PC-9 (cell line): ENCODE measurements around the gene PDE4D. TPM values are rescaled to one million over a fixed set of nuclear protein-coding genes. Genes with fewer than 3 reads are reported as not detected.

Experiments used
- BruUV-seq: library from RNA; stranded (reverse); fragments of 400-500 nt; replicated peaks from 2 replicates; lab custom pipeline; 2021; lab: Mats Ljungman, UMichigan
- CTCF ChIA-PET: fragments of 300-600 bp; sonication (Branson Sonifier 250); formaldehyde crosslinking; loops from one replicate; lab custom pipeline; 2022; ENCODE audit warnings: antibody characterized with exemption; lab: Charles Lee
- POLR2A ChIA-PET: fragments of 300-600 bp; sonication (Branson Sonifier 250); formaldehyde crosslinking; loops from one replicate; lab custom pipeline; 2022; ENCODE audit warnings: antibody characterized with exemption; ENCODE audit not compliant: unreplicated experiment; lab: Charles Lee
- DNase-seq, 2 experiments: peaks; one replicate each; pipeline versions ENCODE4 v3.0.0 to v3.0.0-alpha.2; 2015 to 2022; ENCODE audit warnings: mixed read lengths in 1 of 2
- H2AFZ ChIP-seq: fragments of 200-600 bp; sonication (generic); 2 replicates; pipeline ENCODE4 v1.8.1; 2017; ENCODE audit warnings: antibody characterized with exemption
- H3F3A ChIP-seq: fragments of 200-600 bp; sonication (generic); 2 replicates; pipeline ENCODE4 v1.8.1; 2017; ENCODE audit warnings: antibody characterized with exemption, mild to moderate bottlenecking, low read depth; ENCODE audit not compliant: insufficient read depth
- H3K27ac ChIP-seq: fragments of 200-600 bp; sonication (generic); 2 replicates; pipeline ENCODE4 v1.6.1; 2016; ENCODE audit warnings: mixed run types
- H3K27me3 ChIP-seq: fragments of 200-600 bp; sonication (generic); 2 replicates; pipeline ENCODE4 v1.6.1; 2016; ENCODE audit warnings: low read depth, mixed run types; ENCODE audit not compliant: insufficient read depth
- H3K36me3 ChIP-seq: fragments of 200-600 bp; sonication (generic); 2 replicates; pipeline ENCODE4 v1.6.1; 2016; ENCODE audit warnings: low read depth, mixed run types
- H3K4me1 ChIP-seq: fragments of 200-600 bp; sonication (generic); replicated peaks from 2 replicates; pipeline ENCODE4 v1.6.1; 2016; ENCODE audit warnings: mixed run types; ENCODE audit not compliant: insufficient read depth
- H3K4me2 ChIP-seq: fragments of 200-600 bp; sonication (generic); 2 replicates; pipeline ENCODE4 v1.6.1; 2017; ENCODE audit warnings: mixed run types
- H3K4me3 ChIP-seq: fragments of 200-600 bp; sonication (generic); 2 replicates; pipeline ENCODE4 v1.6.1; 2016; ENCODE audit warnings: mixed run types
- H3K79me2 ChIP-seq: fragments of 200-600 bp; sonication (generic); 2 replicates; pipeline ENCODE4 v1.6.1; 2017; ENCODE audit warnings: low read depth, mixed run types
- H3K9me2 ChIP-seq: fragments of 200-600 bp; sonication (generic); 2 replicates; pipeline ENCODE4 v1.8.1; 2017; ENCODE audit warnings: mild to moderate bottlenecking; ENCODE audit not compliant: insufficient read depth
- H3K9me3 ChIP-seq: fragments of 200-600 bp; sonication (generic); 2 replicates; pipeline ENCODE4 v1.8.1; 2016; ENCODE audit warnings: low read depth; ENCODE audit not compliant: insufficient read depth
- H4K20me1 ChIP-seq: fragments of 200-600 bp; sonication (generic); 2 replicates; pipeline ENCODE4 v1.8.1; 2017; ENCODE audit not compliant: insufficient read depth
- CTCF ChIP-seq: fragments of 200-600 bp; sonication (generic); conservative IDR thresholded peaks from 2 replicates; pipeline ENCODE4 v1.6.1; 2017; ENCODE audit warnings: mixed run types, antibody characterized with exemption, mild to moderate bottlenecking, moderate library complexity
- EZH2 ChIP-seq: fragments of 200-600 bp; sonication (generic); IDR thresholded peaks from 2 replicates; pipeline ENCODE4 v1.8.0; 2017; ENCODE audit warnings: antibody characterized with exemption, low read depth
- intact Hi-C: fragments of 100-400 bp; cut with micrococcal nuclease; formaldehyde crosslinking; loops from one replicate; pipeline ENCODE4 v1.10.0; 2022; ENCODE audit not compliant: unreplicated experiment
- total RNA-seq: library from RNA; stranded (reverse); gene quantifications from 2 replicates; pipeline ENCODE4 v1.2.3, GENCODE V29; 2021

The PDE4D gene
- total RNA-seq, 1 experiment from 2014 or later, result 9.8 TPM

GRCh38 chr5:59593439-59594007 lies 300.0 kb downstream of the PDE4D start:
- Histone ChIP-seq H3K36me3 (no peaks in the 10 kb centered on the region), H3K4me2 (no peak overlapping the region), H3K4me3 (no peak overlapping the region), H3K9me2 (no peaks in the 10 kb centered on the region), H3K4me1 (peaks cover 27% of the 10 kb centered on the region), H3K9me3 (no peaks in the 10 kb centered on the region), H2AFZ (no peak overlapping the region), H3K27ac (no peak overlapping the region), H3F3A (no peaks in the 10 kb centered on the region), H3K79me2 (no peaks in the 10 kb centered on the region), H4K20me1 (no peaks in the 10 kb centered on the region), H3K27me3 (no peaks in the 10 kb centered on the region)
- CTCF ChIA-PET, result no interaction called here
- BruUV-seq, result no TSS peak
- no peak for DNase-seq
- TF ChIP-seq CTCF (no peak), EZH2 (no peak)
- POLR2A ChIA-PET, result interaction anchor here (0.6 kb wide), 1 partner anchor 30 kb away, joined by 4 read pairs; no protein-coding TSS in a partner anchor
- intact Hi-C loops, result no loop called here

- H3K79me2 ChIP-seq, result no peaks in the 10 kb centered on the region
- ChIA-PET CTCF (interaction anchor here (0.6 kb wide), 2 partner anchors 915 to 1153 kb away, joined by 3 read pairs; no protein-coding TSS in a partner anchor), POLR2A (no interaction called here)
- no peaks in the 10 kb centered on the region for H3K9me3 ChIP-seq
- no peak overlapping the region for H3K27ac ChIP-seq
- H2AFZ ChIP-seq, result no peak overlapping the region
- no peaks in the 10 kb centered on the region for H3K9me2 ChIP-seq
- H3K4me1 ChIP-seq, result peaks cover 24% of the 10 kb centered on the region
- TF ChIP-seq EZH2 (no peak), CTCF (no peak)
- no peaks in the 10 kb centered on the region for H3F3A ChIP-seq
- H3K27me3 ChIP-seq, result no peaks in the 10 kb centered on the region
- H4K20me1 ChIP-seq, result no peaks in the 10 kb centered on the region
- no peak overlapping the region for H3K4me3 ChIP-seq
- H3K36me3 ChIP-seq, result no peaks in the 10 kb centered on the region
- intact Hi-C loops, result no loop called here
- H3K4me2 ChIP-seq, result no peak overlapping the region
- no peak for DNase-seq
- BruUV-seq, result no TSS peak
Observed at GRCh38 chr5:59592101-59592500, 301.4 kb downstream of the PDE4D start.

- CTCF ChIA-PET, result no interaction called here
- H3K27ac ChIP-seq, result peak overlapping the region; percentile 45
- no peaks in the 10 kb centered on the region for H4K20me1 ChIP-seq
- no peaks in the 10 kb centered on the region for H3F3A ChIP-seq
- BruUV-seq, result no TSS peak
- H3K36me3 ChIP-seq, result no peaks in the 10 kb centered on the region
- DNase-seq, result peak in 1 of 2 experiments; percentile 49
- H3K79me2 ChIP-seq, result no peaks in the 10 kb centered on the region
- H3K27me3 ChIP-seq, result no peaks in the 10 kb centered on the region
- intact Hi-C loops, result no loop called here
- H3K9me3 ChIP-seq, result no peaks in the 10 kb centered on the region
- POLR2A ChIA-PET, result no interaction called here
- H3K4me1 ChIP-seq, result peaks cover 15% of the 10 kb centered on the region; the same call in 1 of the 2 replicates
- no peak overlapping the region for H3K4me3 ChIP-seq
- H3K9me2 ChIP-seq, result no peaks in the 10 kb centered on the region
- TF ChIP-seq CTCF, result no peak
- TF ChIP-seq EZH2, result no peak
- H2AFZ ChIP-seq, result no peak overlapping the region
- H3K4me2 ChIP-seq, result peak overlapping the region; percentile 14
Observed at GRCh38 chr5:59591162-59591561, 302.4 kb downstream of the PDE4D start.
